HEK293 (cell line): ENCODE results near the gene POMP.

Experiments used
- CTCF ChIP-seq: fragments of 450-650 bp; formaldehyde crosslinking; IDR thresholded peaks from 2 replicates; pipeline ENCODE4 v1.5.1; 2016; ENCODE audit warnings: missing biosample characterization, missing genetic modification characterization
- SETDB1 ChIP-seq: IDR thresholded peaks from one replicate; pipeline ENCODE4 v1.6.1; 2017; ENCODE audit warnings: mild to moderate bottlenecking, low read length, moderate library complexity, mixed read lengths; ENCODE audit not compliant: insufficient read length
- SP2 ChIP-seq: fragments of 450-650 bp; formaldehyde crosslinking; IDR thresholded peaks from 2 replicates; pipeline ENCODE4 v1.5.1; 2016; ENCODE audit warnings: missing biosample characterization, missing genetic modification characterization
- ZFP37 ChIP-seq: fragments of 450-650 bp; formaldehyde crosslinking; IDR thresholded peaks from 2 replicates; pipeline ENCODE4 v1.5.1; 2016; ENCODE audit warnings: missing biosample characterization, missing genetic modification characterization
- ZNF558 ChIP-seq: fragments of 450-650 bp; formaldehyde crosslinking; IDR thresholded peaks from 2 replicates; pipeline ENCODE4 v1.5.1; 2016; ENCODE audit warnings: missing biosample characterization, missing genetic modification characterization
- ZNF660 ChIP-seq: fragments of 450-650 bp; IDR thresholded peaks from 2 replicates; pipeline ENCODE4 v1.5.1; 2018; ENCODE audit warnings: missing biosample characterization, mild to moderate bottlenecking, missing genetic modification characterization
- TF ChIP-seq, protein P1 (sequence below): fragments of 450-650 bp; formaldehyde crosslinking; IDR thresholded peaks from 2 replicates; pipeline ENCODE4 v1.5.1; 2016; ENCODE audit warnings: missing biosample characterization, missing genetic modification characterization
- TF ChIP-seq, protein P2 (sequence below): sonication (generic); formaldehyde crosslinking; IDR thresholded peaks from 2 replicates; pipeline ENCODE4 v1.8.1; 2022; ENCODE audit warnings: mild to moderate bottlenecking, moderate library complexity, missing genetic modification reagents
- TF ChIP-seq, protein P3 (sequence below): fragments of 450-650 bp; formaldehyde crosslinking; IDR thresholded peaks from 2 replicates; pipeline ENCODE4 v1.5.1; 2016; ENCODE audit warnings: missing biosample characterization, missing genetic modification characterization, low read depth
- TF ChIP-seq, protein P4 (sequence below): fragments of 450-650 bp; formaldehyde crosslinking; IDR thresholded peaks from 2 replicates; pipeline ENCODE4 v1.5.1; 2016; ENCODE audit warnings: missing biosample characterization, missing genetic modification characterization

DNA sequence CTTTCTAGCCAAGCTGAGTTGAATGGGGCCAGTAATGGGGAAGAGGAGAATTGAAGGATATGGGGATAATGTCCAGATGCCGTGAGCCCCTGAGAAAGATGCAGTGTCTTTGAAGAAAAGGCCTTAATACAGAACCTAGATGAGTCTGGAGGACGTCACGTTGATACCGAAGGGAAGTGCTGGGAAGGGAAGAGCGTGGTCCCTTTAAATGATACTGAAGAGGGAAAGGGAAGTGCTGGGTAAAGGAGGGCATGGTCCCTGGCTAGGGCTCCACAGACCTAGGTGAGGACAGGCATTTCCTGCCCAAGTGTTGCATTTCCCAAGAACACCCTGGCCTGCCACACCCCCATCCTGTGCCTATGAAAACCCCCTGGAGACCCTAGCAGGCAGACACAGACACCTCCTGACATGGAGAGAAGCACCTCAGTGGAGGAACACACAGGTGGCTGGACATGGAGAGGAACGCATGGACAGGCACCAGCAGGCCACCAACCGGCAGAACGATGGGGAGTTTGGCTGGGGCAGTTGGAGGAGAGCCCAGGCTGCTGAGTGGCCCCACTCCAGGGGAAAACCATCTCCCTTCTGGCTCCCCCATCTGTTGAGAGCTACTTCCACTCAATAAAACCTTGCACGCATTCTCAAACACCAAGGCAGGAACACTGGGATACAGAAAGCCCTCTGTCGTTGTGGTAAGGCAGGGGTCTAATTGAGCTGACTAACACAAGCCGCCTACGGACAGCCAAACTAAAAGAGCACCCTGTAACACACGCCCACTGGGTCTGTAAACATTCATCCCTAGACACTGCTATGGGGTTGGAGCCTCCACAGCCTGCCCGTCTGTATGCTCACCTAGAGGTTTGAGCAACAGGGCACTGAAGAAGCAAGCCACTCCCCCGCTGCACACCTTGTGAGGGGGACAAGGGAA lies 34.9 kb upstream of the POMP start:
- no peak for TF ChIP-seq ZFP37
- TF ChIP-seq, protein P1, sequence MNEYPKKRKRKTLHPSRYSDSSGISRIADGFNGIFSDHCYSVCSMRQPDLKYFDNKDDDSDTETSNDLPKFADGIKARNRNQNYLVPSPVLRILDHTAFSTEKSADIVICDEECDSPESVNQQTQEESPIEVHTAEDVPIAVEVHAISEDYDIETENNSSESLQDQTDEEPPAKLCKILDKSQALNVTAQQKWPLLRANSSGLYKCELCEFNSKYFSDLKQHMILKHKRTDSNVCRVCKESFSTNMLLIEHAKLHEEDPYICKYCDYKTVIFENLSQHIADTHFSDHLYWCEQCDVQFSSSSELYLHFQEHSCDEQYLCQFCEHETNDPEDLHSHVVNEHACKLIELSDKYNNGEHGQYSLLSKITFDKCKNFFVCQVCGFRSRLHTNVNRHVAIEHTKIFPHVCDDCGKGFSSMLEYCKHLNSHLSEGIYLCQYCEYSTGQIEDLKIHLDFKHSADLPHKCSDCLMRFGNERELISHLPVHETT (tag by site-specific recombination) = no peak
- TF ChIP-seq CTCF (tag by site-specific recombination) = no peak
- TF ChIP-seq, protein P2, sequence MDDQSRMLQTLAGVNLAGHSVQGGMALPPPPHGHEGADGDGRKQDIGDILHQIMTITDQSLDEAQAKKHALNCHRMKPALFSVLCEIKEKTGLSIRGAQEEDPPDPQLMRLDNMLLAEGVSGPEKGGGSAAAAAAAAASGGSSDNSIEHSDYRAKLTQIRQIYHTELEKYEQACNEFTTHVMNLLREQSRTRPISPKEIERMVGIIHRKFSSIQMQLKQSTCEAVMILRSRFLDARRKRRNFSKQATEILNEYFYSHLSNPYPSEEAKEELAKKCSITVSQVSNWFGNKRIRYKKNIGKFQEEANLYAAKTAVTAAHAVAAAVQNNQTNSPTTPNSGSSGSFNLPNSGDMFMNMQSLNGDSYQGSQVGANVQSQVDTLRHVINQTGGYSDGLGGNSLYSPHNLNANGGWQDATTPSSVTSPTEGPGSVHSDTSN = no peak
- TF ChIP-seq, protein P3, sequence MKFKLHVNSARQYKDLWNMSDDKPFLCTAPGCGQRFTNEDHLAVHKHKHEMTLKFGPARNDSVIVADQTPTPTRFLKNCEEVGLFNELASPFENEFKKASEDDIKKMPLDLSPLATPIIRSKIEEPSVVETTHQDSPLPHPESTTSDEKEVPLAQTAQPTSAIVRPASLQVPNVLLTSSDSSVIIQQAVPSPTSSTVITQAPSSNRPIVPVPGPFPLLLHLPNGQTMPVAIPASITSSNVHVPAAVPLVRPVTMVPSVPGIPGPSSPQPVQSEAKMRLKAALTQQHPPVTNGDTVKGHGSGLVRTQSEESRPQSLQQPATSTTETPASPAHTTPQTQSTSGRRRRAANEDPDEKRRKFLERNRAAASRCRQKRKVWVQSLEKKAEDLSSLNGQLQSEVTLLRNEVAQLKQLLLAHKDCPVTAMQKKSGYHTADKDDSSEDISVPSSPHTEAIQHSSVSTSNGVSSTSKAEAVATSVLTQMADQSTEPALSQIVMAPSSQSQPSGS (tag by site-specific recombination) = no peak
- no peak for TF ChIP-seq ZNF558
- TF ChIP-seq SETDB1 = no peak
- TF ChIP-seq, protein P4, sequence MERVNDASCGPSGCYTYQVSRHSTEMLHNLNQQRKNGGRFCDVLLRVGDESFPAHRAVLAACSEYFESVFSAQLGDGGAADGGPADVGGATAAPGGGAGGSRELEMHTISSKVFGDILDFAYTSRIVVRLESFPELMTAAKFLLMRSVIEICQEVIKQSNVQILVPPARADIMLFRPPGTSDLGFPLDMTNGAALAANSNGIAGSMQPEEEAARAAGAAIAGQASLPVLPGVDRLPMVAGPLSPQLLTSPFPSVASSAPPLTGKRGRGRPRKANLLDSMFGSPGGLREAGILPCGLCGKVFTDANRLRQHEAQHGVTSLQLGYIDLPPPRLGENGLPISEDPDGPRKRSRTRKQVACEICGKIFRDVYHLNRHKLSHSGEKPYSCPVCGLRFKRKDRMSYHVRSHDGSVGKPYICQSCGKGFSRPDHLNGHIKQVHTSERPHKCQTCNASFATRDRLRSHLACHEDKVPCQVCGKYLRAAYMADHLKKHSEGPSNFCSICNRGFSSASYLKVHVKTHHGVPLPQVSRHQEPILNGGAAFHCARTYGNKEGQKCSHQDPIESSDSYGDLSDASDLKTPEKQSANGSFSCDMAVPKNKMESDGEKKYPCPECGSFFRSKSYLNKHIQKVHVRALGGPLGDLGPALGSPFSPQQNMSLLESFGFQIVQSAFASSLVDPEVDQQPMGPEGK = no peak
- no peak for TF ChIP-seq ZNF660 (tag by site-specific recombination)
- TF ChIP-seq SP2 (tag by site-specific recombination) = no peak
